B cell (primary cell): ENCODE results near the gene SMIM1. TPM values are rescaled to one million over a fixed set of nuclear protein-coding genes. Genes with fewer than 3 reads are reported as not detected.

Source experiments
- ATAC-seq: fragments of 200-7000 bp; cut with Tn5 transposase; one replicate; pipeline ENCODE4 v1.10.0; 2021; ENCODE audit warnings: low read depth, mild to moderate bottlenecking, moderate number of reproducible peaks, moderate library complexity
- CTCF ChIA-PET: fragments of 350-600 bp; sonication (Branson Sonifier 250); formaldehyde crosslinking; loops from one replicate; lab custom pipeline; 2021; ENCODE audit warnings: antibody characterized with exemption, inconsistent platforms; lab: Charles Lee
- POLR2A ChIA-PET: fragments of 350-600 bp; sonication (Branson Sonifier 250); formaldehyde crosslinking; loops from one replicate; lab custom pipeline; 2021; ENCODE audit warnings: antibody characterized with exemption; lab: Charles Lee
- DNase-seq: peaks from one replicate; pipeline ENCODE4 v3.0.0; 2013
- H2AFZ ChIP-seq: 2 replicates; pipeline ENCODE4 v1.6.1; 2012; ENCODE audit warnings: mild to moderate bottlenecking, low read depth, low read length; ENCODE audit not compliant: insufficient read depth, poor library complexity, severe bottlenecking
- H3K27ac ChIP-seq, 2 donors: 1 replicate in 1 of 2; 2 replicates in 1 of 2; pipeline ENCODE4 v1.5.1; 2012 to 2013; ENCODE audit warnings: low read length in 2 of 2, mild to moderate bottlenecking in 2 of 2, moderate library complexity in 1 of 2
- H3K27me3 ChIP-seq, 4 experiments: fragments of 200-600 bp in 1 of 4; sonication (generic) in 1 of 4; replicated peaks in 1 of 4; 1 replicate in 2 of 4; 2 replicates in 2 of 4; pipeline versions ENCODE4 v1.6.1 to v1.7.0; 2013 to 2016; ENCODE audit warnings: low read length in 3 of 4, mild to moderate bottlenecking in 2 of 4, mixed read lengths in 1 of 4, moderate library complexity in 1 of 4; ENCODE audit not compliant: insufficient read depth in 4 of 4, control insufficient read depth in 3 of 4; ENCODE audit errors: control extremely low read depth in 1 of 4
- H3K36me3 ChIP-seq, 2 experiments: replicated peaks in 1 of 2; 1 replicate in 1 of 2; 2 replicates in 1 of 2; pipeline versions ENCODE4 v1.6.1 to v1.7.1; 2013; ENCODE audit warnings: low read length in 1 of 2; ENCODE audit not compliant: insufficient read depth in 2 of 2, control insufficient read depth in 1 of 2; ENCODE audit errors: control extremely low read depth in 1 of 2, extremely low read depth in 1 of 2
- H3K4me1 ChIP-seq, 2 donors: fragments of 200-600 bp in 1 of 2; sonication (generic) in 1 of 2; 1 replicate in 1 of 2; 2 replicates in 1 of 2; pipeline versions ENCODE4 v1.5.1 to v1.6.1; 2013 to 2017; ENCODE audit warnings: low read length in 2 of 2; ENCODE audit not compliant: control insufficient read depth in 2 of 2, insufficient read depth in 2 of 2
- H3K4me2 ChIP-seq: replicated peaks from 2 replicates; pipeline ENCODE3; 2012; ENCODE audit warnings: mild to moderate bottlenecking, low read depth, low read length; ENCODE audit not compliant: poor library complexity, severe bottlenecking
- H3K4me3 ChIP-seq, 5 experiments: fragments of 200-600 bp in 1 of 5; sonication (generic) in 1 of 5; 1 replicate in 3 of 5; 2 replicates in 2 of 5; pipeline versions ENCODE4 v1.5.1 to v1.7.0; 2011 to 2016; ENCODE audit warnings: low read length in 4 of 5, mild to moderate bottlenecking in 4 of 5, low read depth in 2 of 5, control low read depth in 1 of 5, moderate library complexity in 1 of 5; ENCODE audit not compliant: insufficient read depth in 1 of 5; ENCODE audit errors: control extremely low read depth in 1 of 5, extremely low read depth in 1 of 5
- H3K79me2 ChIP-seq: fragments of 200-600 bp; sonication (generic); one replicate; pipeline ENCODE4 v1.6.0; 2016; ENCODE audit warnings: low read length; ENCODE audit not compliant: control insufficient read depth, insufficient read depth
- H3K9ac ChIP-seq: fragments of 200-600 bp; sonication (generic); 2 replicates; pipeline ENCODE4 v1.6.1; 2017; ENCODE audit warnings: mild to moderate bottlenecking, low read length, moderate library complexity
- H3K9me3 ChIP-seq, 3 donors: one replicate each; pipeline versions ENCODE4 v1.6.1 to v1.7.1; 2013; ENCODE audit warnings: low read length in 2 of 3; ENCODE audit not compliant: control insufficient read depth in 2 of 3, insufficient read depth in 1 of 3; ENCODE audit errors: control extremely low read depth in 1 of 3
- H4K20me1 ChIP-seq: 2 replicates; pipeline ENCODE4 v1.6.0; 2012; ENCODE audit warnings: mild to moderate bottlenecking, low read length; ENCODE audit not compliant: insufficient read depth, control insufficient read depth, poor library complexity, severe bottlenecking
- H3K27ac Mint-ChIP-seq: one replicate; pipeline ENCODE4 v1.8.0; 2021; ENCODE audit warnings: mixed read lengths
- H3K27me3 Mint-ChIP-seq: one replicate; pipeline ENCODE4 v1.8.0; 2021; ENCODE audit warnings: mixed read lengths
- H3K4me1 Mint-ChIP-seq: one replicate; pipeline ENCODE4 v1.8.0; 2021; ENCODE audit warnings: mixed read lengths
- H3K4me3 Mint-ChIP-seq: one replicate; pipeline ENCODE4 v1.8.0; 2021; ENCODE audit warnings: mixed read lengths
- H3K9me3 Mint-ChIP-seq: one replicate; pipeline ENCODE4 v1.8.0; 2022; ENCODE audit warnings: mixed read lengths; ENCODE audit not compliant: insufficient read depth
- CTCF ChIP-seq: fragments of 200-600 bp; IDR thresholded peaks from one replicate; pipeline ENCODE4 v1.8.0; 2022; ENCODE audit warnings: antibody characterized with exemption, mild to moderate bottlenecking
- EZH2 ChIP-seq: IDR thresholded peaks from 2 replicates; pipeline ENCODE4 v1.6.1; 2012; ENCODE audit warnings: borderline replicate concordance, low read depth, mild to moderate bottlenecking, moderate library complexity, low read length; ENCODE audit not compliant: insufficient read depth, poor library complexity, severe bottlenecking
- WGBS: methylation state at CpG from one replicate; pipeline ENCODE4 v1.1.5; 2013; ENCODE audit warnings: missing lambda C conversion rate; ENCODE audit not compliant: insufficient coverage; 5-methylcytosine and 5-hydroxymethylcytosine counted together
- intact Hi-C: fragments of 100-400 bp; cut with micrococcal nuclease; formaldehyde crosslinking; loops from one replicate; pipeline ENCODE4 v1.10.0; 2022
- polyA plus RNA-seq: library from polyadenylated mRNA; depleted of rRNA; stranded (reverse); fragments of >200 nt; gene quantifications from 2 replicates; pipeline ENCODE4 v1.2.3, GENCODE V29; 2012
- total RNA-seq, 2 donors: library from RNA; stranded (reverse); fragments of 120-200 nt in 1 of 2; gene quantifications; 1 replicate in 1 of 2; 2 replicates in 1 of 2; pipeline versions ENCODE4 v1.2.3 to v1.2.4, GENCODE V29; 2013 to 2022

Gene SMIM1
- total and polyA plus RNA-seq, 2 donors (not counting 1 experiment from before 2014, with no cell fraction given) = 2.6 to 9.0 TPM

DNA sequence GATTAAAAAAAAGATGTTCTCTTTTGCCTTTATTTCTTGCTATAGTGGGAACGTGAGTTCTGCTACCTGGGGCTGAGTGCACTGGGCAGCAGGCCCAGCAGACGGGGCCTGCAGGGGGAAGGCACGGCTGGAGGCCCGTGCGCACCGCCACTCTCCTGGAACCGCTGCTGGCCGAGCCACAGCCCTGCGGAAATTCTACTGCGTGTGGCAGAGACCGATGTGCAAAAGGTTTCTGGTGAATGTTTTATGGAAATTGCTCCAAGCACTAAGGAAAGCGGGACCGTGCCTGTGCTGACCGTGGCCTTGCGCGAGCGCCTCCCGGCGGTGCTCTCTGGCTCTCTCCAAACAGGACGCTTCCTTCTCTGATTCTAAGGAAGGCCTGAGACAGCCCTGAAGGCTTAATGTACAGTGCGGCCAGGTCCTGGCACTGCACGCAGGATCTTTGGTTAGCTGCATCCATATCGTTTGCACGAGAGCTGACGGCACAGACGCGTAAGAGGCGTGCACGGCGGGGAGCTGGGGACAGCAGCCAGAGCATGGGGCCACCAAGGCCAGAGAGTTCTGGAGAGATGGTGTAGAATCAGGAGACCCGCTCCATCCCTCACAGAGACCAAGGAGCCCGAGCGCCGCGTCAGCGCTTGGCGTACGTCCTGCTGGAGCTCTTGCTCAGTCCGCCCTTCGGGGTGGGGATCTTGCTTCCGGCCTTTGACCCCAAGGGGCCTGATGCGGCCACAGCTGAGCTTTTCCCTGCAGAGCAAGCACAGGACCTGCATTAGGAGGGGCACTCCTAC, 42.4 kb downstream of the SMIM1 start:
- Mint-ChIP-seq H3K9me3 (no peaks in the 10 kb centered on the region), H3K27ac (no peak overlapping the region), H3K27me3 (no peaks in the 10 kb centered on the region), H3K4me1 (no peaks in the 10 kb centered on the region), H3K4me3 (no peak overlapping the region)
- H4K20me1 ChIP-seq = no peaks in the 10 kb centered on the region
- intact Hi-C loops = no loop called here
- H3K27ac ChIP-seq = no peak overlapping the region
- H3K9me3 ChIP-seq = no peaks in the 10 kb centered on the region
- H3K79me2 ChIP-seq = no peaks in the 10 kb centered on the region
- peaks cover 1 to 24% of the 10 kb centered on the region in 2 experiments for H3K36me3 ChIP-seq
- no peak overlapping the region for H3K4me3 ChIP-seq
- DNase-seq (no peak), ATAC-seq (no peak)
- H3K27me3 ChIP-seq = no peaks in the 10 kb centered on the region
- POLR2A ChIA-PET = no interaction called here
- WGBS = 95% methylated on average over 42 of the region's 42 CpGs
- H3K4me2 ChIP-seq = no peak overlapping the region
- no peak overlapping the region for H2AFZ ChIP-seq
- no peak overlapping the region for H3K9ac ChIP-seq
- no peaks in the 10 kb centered on the region for H3K4me1 ChIP-seq
- CTCF ChIA-PET = no interaction called here
- TF ChIP-seq EZH2 = no peak
- no peak for TF ChIP-seq CTCF
